HCT116 (cell line): ENCODE results near the gene KRT26. TPM values are rescaled to one million over a fixed set of nuclear protein-coding genes. Genes with fewer than 3 reads are reported as not detected.

ENCODE experiments used
- ATAC-seq: fragments of 200-7000 bp; cut with Tn5 transposase; 2 replicates; pipeline ENCODE4 v1.9.1; 2020; ENCODE audit warnings: mild to moderate bottlenecking, moderate library complexity
- BruUV-seq: library from RNA; stranded (reverse); fragments of 400-500 nt; replicated peaks from 2 replicates; lab custom pipeline; 2021; lab: Mats Ljungman, UMichigan
- CTCF ChIA-PET: fragments of 300-600 bp; sonication (Branson Sonifier 250); formaldehyde crosslinking; loops from one replicate; lab custom pipeline; 2021; ENCODE audit warnings: antibody characterized with exemption; lab: Charles Lee
- POLR2A ChIA-PET: fragments of 300-600, 350-600 bp; sonication (Branson Sonifier 250); formaldehyde crosslinking; loops from one replicate; lab custom pipeline; 2021; ENCODE audit warnings: antibody characterized with exemption; lab: Charles Lee
- RAD21 ChIA-PET, 2 experiments: fragments of 300-600 bp; sonication (Branson Sonifier 250); formaldehyde crosslinking; loops; one replicate each; lab custom pipeline; 2023; ENCODE audit warnings: low total read pairs in 2 of 2; ENCODE audit not compliant: uncharacterized antibody in 2 of 2, unreplicated experiment in 2 of 2, low non-redundant PET in 1 of 2; lab: Charles Lee
- DNase-seq: peaks from one replicate; pipeline ENCODE4 v3.0.0-alpha.2; 2010; ENCODE audit warnings: low read depth, low spot score
- H2AFZ ChIP-seq: fragments of 200-600 bp; shearing (Covaris generic), sonication (generic); 2 replicates; pipeline ENCODE4 v1.6.1; 2017; ENCODE audit warnings: low read depth, mixed run types, mixed read lengths, antibody characterized with exemption, low read length; ENCODE audit not compliant: poor library complexity, severe bottlenecking
- H3K27ac ChIP-seq: 2 replicates; pipeline ENCODE4 v1.5.1; 2012; ENCODE audit warnings: low read depth, low read length
- H3K27me3 ChIP-seq: fragments of 200-600 bp; sonication (generic); 2 replicates; pipeline ENCODE4 v1.6.1; 2016; ENCODE audit warnings: mixed run types, low read length, mixed read lengths; ENCODE audit not compliant: insufficient read depth
- H3K36me3 ChIP-seq, 2 experiments: fragments of 200-500 bp in 1 of 2; fragments of 200-600 bp in 1 of 2; sonication (Bioruptor generic) in 1 of 2; sonication (generic) in 1 of 2; 2 replicates each; pipeline versions ENCODE4 v1.5.1 to v1.6.1; 2014 to 2016; ENCODE audit warnings: low read length in 2 of 2, inconsistent platforms in 1 of 2, mixed read lengths in 1 of 2, mixed run types in 1 of 2; ENCODE audit not compliant: insufficient read depth in 2 of 2, control insufficient read depth in 1 of 2
- H3K4me1 ChIP-seq, 2 experiments: fragments of 200-600 bp in 1 of 2; sonication (generic) in 1 of 2; 2 replicates each; pipeline versions ENCODE4 v1.5.1 to v1.6.1; 2012 to 2017; ENCODE audit warnings: low read length in 2 of 2, inconsistent platforms in 1 of 2, mild to moderate bottlenecking in 1 of 2, mixed read lengths in 1 of 2, mixed run types in 1 of 2, moderate library complexity in 1 of 2; ENCODE audit not compliant: insufficient read depth in 2 of 2, control insufficient read depth in 1 of 2
- H3K4me2 ChIP-seq: fragments of 200-600 bp; sonication (generic); 2 replicates; pipeline ENCODE4 v1.6.1; 2017; ENCODE audit warnings: mixed run types, low read length, mixed read lengths
- H3K4me3 ChIP-seq, 2 experiments: fragments of 200-600 bp in 1 of 2; sonication (generic) in 1 of 2; replicated peaks in 1 of 2; 2 replicates each; pipeline ENCODE4 v1.5.1; 2011 to 2016; ENCODE audit warnings: low read length in 2 of 2, control low read depth in 1 of 2, low read depth in 1 of 2, mild to moderate bottlenecking in 1 of 2, mixed read lengths in 1 of 2, mixed run types in 1 of 2
- H3K79me2 ChIP-seq: fragments of 200-600 bp; sonication (generic); 2 replicates; pipeline ENCODE4 v1.6.1; 2017; ENCODE audit warnings: mild to moderate bottlenecking, mixed run types, low read length, moderate library complexity, mixed read lengths; ENCODE audit not compliant: insufficient read depth
- H3K9ac ChIP-seq: fragments of 200-600 bp; sonication (generic); 2 replicates; pipeline ENCODE4 v1.6.1; 2016; ENCODE audit warnings: low read length, mixed read lengths
- H3K9me2 ChIP-seq: fragments of 200-600 bp; sonication (generic), shearing (Covaris generic); 2 replicates; pipeline ENCODE4 v1.6.1; 2017; ENCODE audit warnings: mixed run types, mild to moderate bottlenecking, moderate library complexity; ENCODE audit not compliant: insufficient read depth
- H3K9me3 ChIP-seq, 2 experiments: fragments of 200-500 bp in 1 of 2; fragments of 200-600 bp in 1 of 2; sonication (Bioruptor generic) in 1 of 2; sonication (generic) in 1 of 2; 2 replicates each; pipeline ENCODE4 v1.6.1; 2014 to 2017; ENCODE audit warnings: low read length in 2 of 2, mixed read lengths in 2 of 2, inconsistent platforms in 1 of 2, low read depth in 1 of 2, mild to moderate bottlenecking in 1 of 2, mixed run types in 1 of 2, moderate library complexity in 1 of 2; ENCODE audit not compliant: control insufficient read depth in 1 of 2, insufficient read depth in 1 of 2
- H4K20me1 ChIP-seq: fragments of 200-600 bp; sonication (generic), shearing (Covaris generic); 2 replicates; pipeline ENCODE4 v1.6.1; 2017; ENCODE audit warnings: mixed run types, mild to moderate bottlenecking, moderate library complexity; ENCODE audit not compliant: insufficient read depth
- CBX3 ChIP-seq: IDR thresholded peaks from 2 replicates; pipeline ENCODE4 v1.6.1; 2012; ENCODE audit warnings: low read depth
- CEBPB ChIP-seq: IDR thresholded peaks from 2 replicates; pipeline ENCODE4 v1.6.1; 2012; ENCODE audit warnings: low read depth
- EGR1 ChIP-seq: IDR thresholded peaks from 2 replicates; pipeline ENCODE4 v1.6.1; 2012; ENCODE audit warnings: low read depth
- EZH2 ChIP-seq: fragments of 200-600 bp; sonication (generic); IDR thresholded peaks from 2 replicates; pipeline ENCODE4 v1.6.1; 2017; ENCODE audit warnings: antibody characterized with exemption, mixed run types
- FOSL1 ChIP-seq: IDR thresholded peaks from 2 replicates; pipeline ENCODE4 v1.6.1; 2012; ENCODE audit warnings: low read depth
- JUND ChIP-seq: IDR thresholded peaks from 2 replicates; pipeline ENCODE4 v1.6.1; 2012
- SP1 ChIP-seq: IDR thresholded peaks from 2 replicates; pipeline ENCODE4 v1.6.1; 2012; ENCODE audit warnings: low read depth
- YY1 ChIP-seq: IDR thresholded peaks from 2 replicates; pipeline ENCODE4 v1.6.1; 2011; ENCODE audit warnings: low read length, low read depth, moderate library complexity, mild to moderate bottlenecking; ENCODE audit not compliant: insufficient replicate concordance; ENCODE audit errors: extremely low read depth
- intact Hi-C: fragments of 100-400 bp; cut with micrococcal nuclease; formaldehyde crosslinking; loops from 2 replicates; pipeline ENCODE4 v1.10.0; 2022
- total RNA-seq: library from RNA; stranded (reverse); gene quantifications from one replicate; pipeline ENCODE4 v1.2.1, GENCODE V29; 2021; ENCODE audit not compliant: unreplicated experiment
- TF ChIP-seq, protein P1 (sequence below): IDR thresholded peaks from 2 replicates; pipeline ENCODE4 v1.6.1; 2012
- TF ChIP-seq, protein P2 (sequence below): IDR thresholded peaks from 2 replicates; pipeline ENCODE4 v1.6.1; 2012

Gene KRT26
- total RNA-seq, 1 experiment from 2014 or later: not detected

DNA sequence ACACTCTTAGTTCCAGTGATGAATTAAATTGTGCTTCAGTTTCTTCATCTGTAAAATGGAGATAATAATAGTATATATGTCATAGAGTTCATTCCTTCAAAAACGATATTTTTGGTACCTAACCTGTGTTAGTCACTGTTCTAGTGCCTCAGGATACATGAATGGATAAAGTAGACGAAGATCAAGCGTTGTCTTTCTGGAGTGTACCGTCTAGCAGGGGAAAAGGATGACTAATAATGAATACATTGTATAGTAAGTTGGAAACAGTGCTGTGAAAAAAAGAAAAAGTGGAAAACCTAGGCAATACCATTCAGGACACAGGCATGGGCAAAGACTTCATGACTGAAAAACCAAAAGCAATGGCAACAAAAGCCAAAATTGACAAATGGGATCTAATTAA, 41.8 kb upstream of the KRT26 start:
- Histone ChIP-seq H3K27me3 (no peaks in the 10 kb centered on the region), H3K9me3 (no peaks in the 10 kb centered on the region), H3K4me3 (no peak overlapping the region), H2AFZ (no peak overlapping the region), H3K79me2 (peaks cover 14% of the 10 kb centered on the region), H3K4me1 (peaks cover 13 to 37% of the 10 kb centered on the region in 2 experiments), H4K20me1 (no peaks in the 10 kb centered on the region), H3K9me2 (peaks cover 5% of the 10 kb centered on the region; the same call in 1 of the 2 replicates), H3K4me2 (peak overlapping the region; percentile 23; the same call in 1 of the 2 replicates), H3K36me3 (peaks cover 4 to 10% of the 10 kb centered on the region in 2 experiments; a peak in 1 of 4 replicates), H3K9ac (no peak overlapping the region), H3K27ac (no peak overlapping the region)
- CTCF ChIA-PET: no interaction called here
- DNase-seq (no peak), ATAC-seq (no peak)
- BruUV-seq: no TSS peak
- intact Hi-C loops: no loop called here
- RAD21 ChIA-PET: no interaction called here
- TF ChIP-seq JUND (0 out of 2 replicates have a peak, but pooled peaks have one; percentile 16), CBX3 (peak; percentile 43; the same call in 1 of the 2 replicates), FOSL1 (no peak), EZH2 (no peak)
- TF ChIP-seq, protein P1, sequence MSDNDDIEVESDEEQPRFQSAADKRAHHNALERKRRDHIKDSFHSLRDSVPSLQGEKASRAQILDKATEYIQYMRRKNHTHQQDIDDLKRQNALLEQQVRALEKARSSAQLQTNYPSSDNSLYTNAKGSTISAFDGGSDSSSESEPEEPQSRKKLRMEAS: no peak
- TF ChIP-seq, protein P2, sequence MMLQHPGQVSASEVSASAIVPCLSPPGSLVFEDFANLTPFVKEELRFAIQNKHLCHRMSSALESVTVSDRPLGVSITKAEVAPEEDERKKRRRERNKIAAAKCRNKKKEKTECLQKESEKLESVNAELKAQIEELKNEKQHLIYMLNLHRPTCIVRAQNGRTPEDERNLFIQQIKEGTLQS: no peak
- POLR2A ChIA-PET: no interaction called here

DNA sequence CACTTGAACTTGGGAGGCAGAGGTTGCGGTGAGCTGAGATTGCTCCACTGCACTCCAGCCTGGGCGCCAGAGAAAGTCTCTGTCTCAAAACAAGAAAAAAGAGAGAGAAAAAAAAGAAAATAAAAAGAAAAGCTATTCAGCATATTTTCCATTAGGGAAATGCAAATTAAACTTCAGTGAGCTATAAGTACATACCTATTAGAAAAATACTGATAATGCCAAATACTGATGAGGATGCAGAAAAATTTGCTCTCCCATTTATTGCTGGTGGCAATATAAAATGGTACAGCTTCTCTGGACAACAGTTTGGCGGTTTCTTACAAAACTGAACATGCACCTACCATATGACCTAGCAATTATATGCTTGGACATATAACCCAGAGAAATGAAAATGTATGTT, 40.6 kb upstream of the KRT26 start:
- Histone ChIP-seq H4K20me1 (no peaks in the 10 kb centered on the region), H2AFZ (peak overlapping the region; percentile 31), H3K9ac (no peak overlapping the region), H3K4me2 (no peak overlapping the region), H3K79me2 (peaks cover 4% of the 10 kb centered on the region), H3K9me2 (peaks cover 5% of the 10 kb centered on the region; the same call in 1 of the 2 replicates), H3K27ac (no peak overlapping the region), H3K27me3 (no peaks in the 10 kb centered on the region), H3K4me3 (no peak overlapping the region), H3K4me1 (peaks cover 13 to 32% of the 10 kb centered on the region in 2 experiments), H3K36me3 (peaks cover 4 to 10% of the 10 kb centered on the region in 2 experiments; a peak in 1 of 4 replicates), H3K9me3 (no peaks in the 10 kb centered on the region)
- ChIA-PET RAD21 (no interaction called here), POLR2A (no interaction called here), CTCF (no interaction called here)
- intact Hi-C loops: no loop called here
- no TSS peak for BruUV-seq
- TF ChIP-seq CEBPB (no peak), EGR1 (no peak), YY1 (no peak), SP1 (no peak)
- ATAC-seq: no peak
- DNase-seq: no peak
